Hepatocyte (in vitro differentiated cells): ENCODE measurements around the gene ZFP28. TPM values are rescaled to one million over a fixed set of nuclear protein-coding genes. Genes with fewer than 3 reads are reported as not detected.
A peak's percentile ranks its signal among the peaks of the same experiment; 100 is the strongest.

Experiments used
- DNase-seq: peaks from one replicate; pipeline ENCODE4 v3.0.0-alpha.2; 2016; ENCODE audit warnings: low spot score
- H2AFZ ChIP-seq: fragments of 200-600 bp; sonication (generic); 2 replicates; pipeline ENCODE4 v1.6.0; 2016; ENCODE audit warnings: antibody characterized with exemption, mild to moderate bottlenecking
- H3K27ac ChIP-seq: fragments of 200-600 bp; sonication (generic); 2 replicates; pipeline ENCODE4 v1.5.1; 2016; ENCODE audit warnings: mild to moderate bottlenecking
- H3K27me3 ChIP-seq: fragments of 200-600 bp; sonication (generic); 2 replicates; pipeline ENCODE4 v1.6.1; 2016
- H3K36me3 ChIP-seq: fragments of 200-600 bp; sonication (generic); replicated peaks from 2 replicates; pipeline ENCODE4 v1.5.1; 2016; ENCODE audit warnings: low read depth; ENCODE audit not compliant: insufficient read depth
- H3K4me1 ChIP-seq: fragments of 200-600 bp; sonication (generic); 2 replicates; pipeline ENCODE4 v1.5.1; 2016; ENCODE audit warnings: mild to moderate bottlenecking, moderate library complexity; ENCODE audit not compliant: insufficient read depth
- H3K4me2 ChIP-seq: fragments of 200-600 bp; sonication (generic); 2 replicates; pipeline ENCODE4 v1.6.0; 2016
- H3K4me3 ChIP-seq: fragments of 200-600 bp; sonication (generic); 2 replicates; pipeline ENCODE4 v1.5.1; 2016; ENCODE audit warnings: mild to moderate bottlenecking
- H3K79me2 ChIP-seq: fragments of 200-600 bp; sonication (generic); 2 replicates; pipeline ENCODE4 v1.6.0; 2017; ENCODE audit warnings: mild to moderate bottlenecking
- H3K9me2 ChIP-seq: fragments of 200-600 bp; sonication (generic); replicated peaks from 2 replicates; pipeline ENCODE4 v1.6.0; 2017; ENCODE audit warnings: mild to moderate bottlenecking; ENCODE audit not compliant: insufficient read depth
- H3K9me3 ChIP-seq: fragments of 200-600 bp; sonication (generic); 2 replicates; pipeline ENCODE4 v1.5.1; 2016; ENCODE audit warnings: low read depth, mild to moderate bottlenecking
- H4K20me1 ChIP-seq: fragments of 200-600 bp; sonication (generic); 2 replicates; pipeline ENCODE4 v1.6.0; 2016; ENCODE audit warnings: mild to moderate bottlenecking; ENCODE audit not compliant: insufficient read depth, poor library complexity, severe bottlenecking
- CTCF ChIP-seq: fragments of 200-600 bp; sonication (generic); IDR thresholded peaks from 2 replicates; pipeline ENCODE4 v1.5.1; 2016; ENCODE audit warnings: antibody characterized with exemption, mild to moderate bottlenecking; ENCODE audit not compliant: poor library complexity
- EZH2 ChIP-seq: fragments of 200-600 bp; sonication (generic); IDR thresholded peaks from 2 replicates; pipeline ENCODE4 v1.6.1; 2016; ENCODE audit warnings: antibody characterized with exemption, mild to moderate bottlenecking, borderline replicate concordance
- EZH2phosphoT487 ChIP-seq: fragments of 200-600 bp; sonication (generic); IDR thresholded peaks from one replicate; pipeline ENCODE4 v1.6.1; 2018; ENCODE audit warnings: antibody characterized with exemption, mild to moderate bottlenecking, low read depth, moderate library complexity; ENCODE audit not compliant: unreplicated experiment, severe bottlenecking
- WGBS: methylation state at CpG from one replicate; pipeline ENCODE4 v1.1.6; 2016; ENCODE audit warnings: low lambda C conversion rate; ENCODE audit errors: missing lambda C conversion rate; 5-methylcytosine and 5-hydroxymethylcytosine counted together
- polyA plus RNA-seq: library from polyadenylated mRNA; unstranded; fragments of >200 nt; fragmentation: Nextera tagmentation; extraction: Ambion mirVana; gene quantifications from 2 replicates; pipeline ENCODE4 v1.2.1, GENCODE V29; 2016
- total RNA-seq: library from RNA; depleted of rRNA; stranded (reverse); fragments of >200 nt; gene quantifications from 2 replicates; pipeline ENCODE4 v1.2.3, GENCODE V29; 2014

The ZFP28 gene
- total and polyA plus RNA-seq, 2 experiments from 2014 or later = 3.5 to 5.7 TPM

- Histone ChIP-seq H3K4me1 (no peaks in the 10 kb centered on the region), H3K79me2 (no peaks in the 10 kb centered on the region), H3K4me2 (no peak overlapping the region), H3K27me3 (no peaks in the 10 kb centered on the region), H4K20me1 (no peaks in the 10 kb centered on the region), H3K4me3 (no peak overlapping the region), H3K27ac (no peak overlapping the region), H3K36me3 (peaks cover 16% of the 10 kb centered on the region), H2AFZ (no peak overlapping the region), H3K9me2 (no peaks in the 10 kb centered on the region), H3K9me3 (peaks cover 50% of the 10 kb centered on the region)
- DNase-seq = no peak
- 88% methylated on average over 6 of the region's 6 CpGs for WGBS
- no peak for TF ChIP-seq EZH2phosphoT487
Measured at GRCh38 chr19:56547535-56547934, 8.8 kb downstream of the ZFP28 start.

- Histone ChIP-seq H3K27me3 (no peaks in the 10 kb centered on the region), H3K9me2 (no peaks in the 10 kb centered on the region), H4K20me1 (no peaks in the 10 kb centered on the region), H2AFZ (no peak overlapping the region), H3K79me2 (no peaks in the 10 kb centered on the region), H3K4me3 (no peak overlapping the region), H3K4me1 (no peaks in the 10 kb centered on the region), H3K27ac (no peak overlapping the region), H3K9me3 (peaks cover 73% of the 10 kb centered on the region), H3K4me2 (no peak overlapping the region), H3K36me3 (peaks cover 16% of the 10 kb centered on the region)
- TF ChIP-seq EZH2phosphoT487 (no peak), CTCF (no peak), EZH2 (no peak)
- no peak for DNase-seq
- WGBS = 91% methylated on average over 6 of the region's 6 CpGs
Measured at GRCh38 chr19:56554272-56554869, 15.6 kb downstream of the ZFP28 start.

- Histone ChIP-seq H3K9me2 (no peaks in the 10 kb centered on the region), H3K4me2 (no peak overlapping the region), H3K4me3 (no peak overlapping the region), H3K27me3 (no peaks in the 10 kb centered on the region), H3K36me3 (no peaks in the 10 kb centered on the region), H3K9me3 (peaks cover 42% of the 10 kb centered on the region), H3K4me1 (no peaks in the 10 kb centered on the region), H3K79me2 (no peaks in the 10 kb centered on the region), H3K27ac (no peak overlapping the region), H2AFZ (no peak overlapping the region), H4K20me1 (no peaks in the 10 kb centered on the region)
- WGBS = 92% methylated on average over 2 of the region's 2 CpGs
- TF ChIP-seq EZH2phosphoT487 (no peak), EZH2 (no peak), CTCF (no peak)
- DNase-seq = no peak
Measured at GRCh38 chr19:56562766-56563165, 24.0 kb downstream of the ZFP28 start.

GRCh38 chr19:56566904-56567273 lies 28.1 kb downstream of the ZFP28 start:
- 0% methylated on average over 21 of the region's 23 CpGs for WGBS
- peak overlapping the region; percentile 97 for H2AFZ ChIP-seq
- H3K79me2 ChIP-seq = no peaks in the 10 kb centered on the region
- H3K27ac ChIP-seq = peak overlapping the region; percentile 78
- no peaks in the 10 kb centered on the region for H3K9me2 ChIP-seq
- DNase-seq = peak; percentile 58
- TF ChIP-seq EZH2phosphoT487 (no peak), EZH2 (no peak), CTCF (no peak)
- H3K4me1 ChIP-seq = no peaks in the 10 kb centered on the region
- no peaks in the 10 kb centered on the region for H3K27me3 ChIP-seq
- H3K4me2 ChIP-seq = peak overlapping the region; percentile 91
- H3K9me3 ChIP-seq = peaks cover 53% of the 10 kb centered on the region
- H3K4me3 ChIP-seq = peak overlapping the region; percentile 97
- peaks cover 4% of the 10 kb centered on the region for H3K36me3 ChIP-seq
- no peaks in the 10 kb centered on the region for H4K20me1 ChIP-seq
